Activated naive CD8-positive, alpha-beta T cell (primary cell): ENCODE measurements around the gene ETNPPL.
A peak's percentile ranks its signal among the peaks of the same experiment; 100 is the strongest.

Source experiments
- H3K27ac Mint-ChIP-seq: one replicate; pipeline ENCODE4 v1.8.0; 2021; ENCODE audit warnings: mixed read lengths
- H3K27me3 Mint-ChIP-seq: one replicate; pipeline ENCODE4 v1.8.0; 2021; ENCODE audit warnings: mixed read lengths
- H3K36me3 Mint-ChIP-seq: one replicate; pipeline ENCODE4 v1.8.0; 2021; ENCODE audit warnings: mixed read lengths
- H3K4me1 Mint-ChIP-seq: one replicate; pipeline ENCODE4 v1.8.0; 2021; ENCODE audit warnings: low read depth, mixed read lengths
- H3K4me3 Mint-ChIP-seq: one replicate; pipeline ENCODE4 v1.8.0; 2021; ENCODE audit warnings: mild to moderate bottlenecking, mixed read lengths
- H3K9me3 Mint-ChIP-seq: one replicate; pipeline ENCODE4 v1.8.0; 2021; ENCODE audit warnings: low read depth, mixed read lengths

Gene ETNPPL

GRCh38 chr4:108777388-108777787 lies 14.5 kb upstream of the ETNPPL start:
- no peaks in the 10 kb centered on the region for H3K9me3 Mint-ChIP-seq
- no peak overlapping the region for H3K4me3 Mint-ChIP-seq
- no peaks in the 10 kb centered on the region for H3K4me1 Mint-ChIP-seq
- no peaks in the 10 kb centered on the region for H3K36me3 Mint-ChIP-seq
- H3K27ac Mint-ChIP-seq = no peak overlapping the region
- H3K27me3 Mint-ChIP-seq = peaks cover 12% of the 10 kb centered on the region

DNA sequence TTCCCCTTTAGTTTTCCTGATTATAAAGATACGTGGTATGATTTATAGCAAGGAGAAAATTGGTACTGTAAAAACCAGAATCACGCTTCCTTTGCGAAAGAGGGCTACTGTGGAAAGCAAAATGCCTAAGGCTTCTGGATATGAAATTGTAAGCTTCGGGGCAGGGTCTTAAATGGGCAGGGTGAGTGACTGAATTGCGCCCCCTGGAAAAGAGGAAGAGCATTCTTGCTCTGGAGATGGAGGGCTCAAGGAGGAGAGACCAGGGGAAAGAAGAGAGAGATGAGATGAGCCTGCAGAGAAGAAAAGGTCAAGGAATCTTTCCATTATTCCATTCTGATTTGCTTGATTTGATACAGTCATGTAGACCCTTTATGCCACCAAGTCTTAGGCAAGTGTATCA lies 13.1 kb upstream of the ETNPPL start:
- Mint-ChIP-seq H3K9me3 (no peaks in the 10 kb centered on the region), H3K36me3 (no peaks in the 10 kb centered on the region), H3K27me3 (peaks cover 10% of the 10 kb centered on the region), H3K4me3 (no peak overlapping the region), H3K27ac (no peak overlapping the region), H3K4me1 (no peaks in the 10 kb centered on the region)

GRCh38 chr4:108774809-108775530 lies 12.1 kb upstream of the ETNPPL start:
- Mint-ChIP-seq H3K9me3 (no peaks in the 10 kb centered on the region), H3K4me3 (no peak overlapping the region), H3K27ac (no peak overlapping the region), H3K4me1 (no peaks in the 10 kb centered on the region), H3K36me3 (no peaks in the 10 kb centered on the region), H3K27me3 (peaks cover 9% of the 10 kb centered on the region)

DNA sequence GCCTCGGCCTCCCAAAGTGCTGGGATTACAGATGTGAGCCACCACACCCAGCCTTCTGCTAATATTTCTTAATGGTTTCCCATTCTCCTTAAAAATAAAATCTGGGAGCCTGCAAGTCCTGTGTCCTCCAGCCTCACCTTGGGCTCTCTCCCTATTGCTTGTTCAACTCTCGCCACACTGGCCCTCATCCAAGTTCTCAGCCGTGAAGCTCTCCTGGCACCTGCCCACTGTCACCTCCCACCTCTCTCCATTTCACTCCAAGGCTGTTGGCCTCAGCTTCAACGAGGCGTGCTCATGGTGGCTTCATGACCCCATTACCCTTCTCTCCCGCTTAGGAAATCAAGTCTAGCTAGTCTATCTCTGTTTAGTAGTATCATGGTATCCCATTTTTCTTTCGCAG lies 9.5 kb upstream of the ETNPPL start:
- Mint-ChIP-seq H3K27ac (no peak overlapping the region), H3K36me3 (no peaks in the 10 kb centered on the region), H3K9me3 (no peaks in the 10 kb centered on the region), H3K4me1 (no peaks in the 10 kb centered on the region), H3K27me3 (peaks cover 8% of the 10 kb centered on the region), H3K4me3 (no peak overlapping the region)

- Mint-ChIP-seq H3K27me3 (peaks cover 24% of the 10 kb centered on the region), H3K9me3 (no peaks in the 10 kb centered on the region), H3K36me3 (no peaks in the 10 kb centered on the region), H3K4me3 (no peak overlapping the region), H3K4me1 (peaks cover 10% of the 10 kb centered on the region), H3K27ac (no peak overlapping the region)
These were observed 3.2 kb upstream of the ETNPPL start for GRCh38 chr4:108766058-108766457.

DNA sequence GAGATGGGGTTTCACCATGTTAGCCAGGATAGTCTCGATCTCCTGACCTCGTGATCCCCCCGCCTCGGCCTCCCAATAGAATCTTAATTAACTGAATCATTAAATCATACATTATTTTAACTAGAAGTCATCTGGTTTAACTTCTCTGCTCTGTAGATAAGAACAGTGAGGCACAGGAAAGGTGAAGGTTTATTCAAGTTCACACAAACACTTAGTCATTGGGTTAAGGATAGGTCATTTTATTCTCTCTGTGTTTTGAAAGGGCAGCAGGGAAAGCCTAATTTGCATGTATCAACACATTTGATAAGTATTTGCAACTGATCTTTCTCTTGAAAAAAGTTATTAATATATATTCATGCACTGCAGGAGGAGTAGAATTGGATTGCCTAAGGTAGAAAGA lies 1.1 kb upstream of the ETNPPL start:
- Mint-ChIP-seq H3K4me3 (no peak overlapping the region), H3K27ac (no peak overlapping the region), H3K36me3 (no peaks in the 10 kb centered on the region), H3K27me3 (peaks cover 33% of the 10 kb centered on the region), H3K9me3 (no peaks in the 10 kb centered on the region), H3K4me1 (peaks cover 10% of the 10 kb centered on the region)

DNA sequence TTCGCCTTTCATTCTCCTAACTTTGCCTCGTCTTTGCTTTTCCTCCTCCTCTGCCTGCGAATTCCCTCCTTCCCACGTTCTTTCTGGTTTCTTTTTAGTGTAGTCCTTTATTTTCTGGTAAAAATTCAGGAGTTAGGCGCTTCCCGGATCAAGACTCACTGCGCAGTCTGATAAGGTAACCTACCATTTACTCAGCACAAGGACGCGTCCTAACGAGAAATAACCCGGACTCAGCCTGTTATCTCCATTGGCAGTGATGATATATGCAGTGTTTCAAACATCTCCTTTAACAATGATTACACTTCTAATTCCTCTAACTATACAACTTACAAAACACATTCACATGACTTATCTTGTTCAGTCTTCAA lies 357 bp upstream of the ETNPPL start:
- Mint-ChIP-seq H3K27ac (no peak overlapping the region), H3K36me3 (no peaks in the 10 kb centered on the region), H3K27me3 (peaks cover 35% of the 10 kb centered on the region), H3K9me3 (no peaks in the 10 kb centered on the region), H3K4me1 (peaks cover 10% of the 10 kb centered on the region), H3K4me3 (peak overlapping the region; percentile 93)

GRCh38 chr4:108758498-108758897 lies 4.4 kb downstream of the ETNPPL start:
- Mint-ChIP-seq H3K27ac (no peak overlapping the region), H3K27me3 (peaks cover 26% of the 10 kb centered on the region), H3K36me3 (no peaks in the 10 kb centered on the region), H3K4me3 (no peak overlapping the region), H3K9me3 (no peaks in the 10 kb centered on the region), H3K4me1 (peaks cover 10% of the 10 kb centered on the region)

DNA sequence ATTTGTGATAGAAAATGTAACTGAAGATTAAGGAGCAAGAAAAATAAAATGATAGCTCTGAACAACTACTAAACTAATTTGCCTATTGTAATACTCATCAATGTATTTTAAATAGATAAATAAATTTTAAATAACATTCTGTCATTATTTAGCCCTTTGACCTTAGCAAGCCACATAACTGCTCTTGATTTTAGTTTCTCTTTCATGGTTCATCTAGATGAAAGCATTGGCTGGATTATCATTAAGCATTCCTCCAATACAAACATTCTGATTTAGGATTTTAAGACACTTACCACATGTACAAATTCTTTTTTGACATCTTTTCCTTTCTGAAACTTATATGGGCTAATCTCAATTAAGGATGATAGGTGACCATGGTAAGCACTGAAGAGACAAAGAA lies 8.5 kb downstream of the ETNPPL start:
- no peaks in the 10 kb centered on the region for H3K36me3 Mint-ChIP-seq
- no peaks in the 10 kb centered on the region for H3K9me3 Mint-ChIP-seq
- H3K27me3 Mint-ChIP-seq = peaks cover 3% of the 10 kb centered on the region
- H3K27ac Mint-ChIP-seq = no peak overlapping the region
- H3K4me3 Mint-ChIP-seq = no peak overlapping the region
- no peaks in the 10 kb centered on the region for H3K4me1 Mint-ChIP-seq

DNA sequence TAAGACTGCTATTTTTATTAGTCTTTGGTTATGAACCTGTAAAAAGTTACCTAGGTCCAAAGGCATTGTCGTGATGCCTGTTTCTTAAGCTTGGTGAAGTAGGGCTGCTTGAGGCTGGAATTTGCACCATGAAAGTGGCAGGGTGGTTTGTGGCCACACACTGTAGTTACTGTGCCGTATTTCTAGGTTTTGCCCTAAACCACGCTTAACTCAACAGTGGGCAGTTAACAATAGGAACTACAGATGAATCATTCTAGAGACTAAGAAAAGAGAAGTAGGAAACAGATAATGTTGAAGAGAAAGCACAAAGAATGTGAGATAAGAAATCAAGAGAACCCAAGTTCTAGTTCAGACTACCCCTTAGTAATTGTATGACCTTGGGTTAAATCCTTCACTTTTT lies 11.5 kb downstream of the ETNPPL start:
- H3K27ac Mint-ChIP-seq = no peak overlapping the region
- no peaks in the 10 kb centered on the region for H3K9me3 Mint-ChIP-seq
- H3K4me1 Mint-ChIP-seq = peaks cover 6% of the 10 kb centered on the region
- H3K36me3 Mint-ChIP-seq = no peaks in the 10 kb centered on the region
- H3K4me3 Mint-ChIP-seq = no peak overlapping the region
- no peaks in the 10 kb centered on the region for H3K27me3 Mint-ChIP-seq

- H3K27me3 Mint-ChIP-seq = no peaks in the 10 kb centered on the region
- no peak overlapping the region for H3K27ac Mint-ChIP-seq
- no peaks in the 10 kb centered on the region for H3K36me3 Mint-ChIP-seq
- H3K9me3 Mint-ChIP-seq = no peaks in the 10 kb centered on the region
- H3K4me1 Mint-ChIP-seq = peaks cover 8% of the 10 kb centered on the region
- no peak overlapping the region for H3K4me3 Mint-ChIP-seq
These were observed 13.7 kb downstream of the ETNPPL start for GRCh38 chr4:108749119-108749518.

- Mint-ChIP-seq H3K27ac (no peak overlapping the region), H3K9me3 (no peaks in the 10 kb centered on the region), H3K27me3 (no peaks in the 10 kb centered on the region), H3K4me1 (peaks cover 8% of the 10 kb centered on the region), H3K4me3 (no peak overlapping the region), H3K36me3 (no peaks in the 10 kb centered on the region)
These were observed 16.3 kb downstream of the ETNPPL start for GRCh38 chr4:108746511-108746910.

- no peak overlapping the region for H3K4me3 Mint-ChIP-seq
- no peaks in the 10 kb centered on the region for H3K36me3 Mint-ChIP-seq
- no peaks in the 10 kb centered on the region for H3K9me3 Mint-ChIP-seq
- peaks cover 8% of the 10 kb centered on the region for H3K4me1 Mint-ChIP-seq
- H3K27ac Mint-ChIP-seq = no peak overlapping the region
- H3K27me3 Mint-ChIP-seq = no peaks in the 10 kb centered on the region
These were observed 18.5 kb downstream of the ETNPPL start for GRCh38 chr4:108744307-108744706.

DNA sequence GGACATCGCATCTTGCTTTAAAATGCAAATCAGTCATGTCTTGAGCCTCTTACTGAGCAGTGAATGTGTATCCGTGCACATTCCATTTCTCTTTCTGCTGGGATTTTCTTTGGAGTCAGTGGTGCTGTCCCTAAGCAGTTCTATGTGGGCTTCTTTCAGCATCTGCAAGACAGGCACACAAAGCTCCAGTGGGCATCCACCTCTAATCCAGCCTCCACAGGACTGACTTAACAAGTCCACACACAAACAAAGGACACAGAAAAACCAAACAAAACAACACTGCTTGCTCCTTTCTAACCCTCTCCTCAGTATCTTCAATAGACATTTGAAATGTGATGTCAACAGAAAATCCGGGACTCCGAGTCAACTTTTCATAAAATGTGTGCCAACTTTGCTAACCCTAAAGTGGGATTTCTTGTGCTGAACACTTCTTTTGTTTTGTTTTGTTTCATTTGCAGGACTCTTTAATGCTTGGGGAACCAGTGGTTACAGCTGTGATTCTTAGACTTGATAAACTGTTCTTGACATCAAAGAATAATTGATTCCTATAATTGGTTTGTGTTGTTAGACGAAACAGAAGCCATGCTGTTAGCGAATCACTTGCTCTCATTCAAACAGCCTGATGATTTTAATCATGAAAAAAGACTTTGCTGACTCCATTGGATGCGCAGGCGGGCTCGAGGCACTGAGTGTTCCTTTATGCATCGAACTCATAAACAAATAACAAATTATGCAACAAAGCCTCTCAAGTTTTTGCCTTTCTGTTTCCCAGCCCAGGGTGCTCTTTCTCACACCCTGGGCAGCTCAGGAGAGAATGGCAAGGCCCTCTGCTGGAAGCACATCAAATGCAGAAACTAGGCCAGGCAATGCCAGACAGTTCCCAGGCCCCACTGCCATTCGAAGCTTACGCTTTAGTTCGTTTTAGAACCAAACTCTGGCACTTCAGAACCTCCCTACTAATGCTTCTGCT lies 20.1 kb downstream of the ETNPPL start:
- no peaks in the 10 kb centered on the region for H3K9me3 Mint-ChIP-seq
- H3K36me3 Mint-ChIP-seq = no peaks in the 10 kb centered on the region
- no peak overlapping the region for H3K27ac Mint-ChIP-seq
- no peaks in the 10 kb centered on the region for H3K27me3 Mint-ChIP-seq
- H3K4me3 Mint-ChIP-seq = no peak overlapping the region
- peaks cover 8% of the 10 kb centered on the region for H3K4me1 Mint-ChIP-seq

- H3K27me3 Mint-ChIP-seq = peaks cover 2% of the 10 kb centered on the region
- H3K4me1 Mint-ChIP-seq = no peaks in the 10 kb centered on the region
- no peak overlapping the region for H3K4me3 Mint-ChIP-seq
- no peaks in the 10 kb centered on the region for H3K36me3 Mint-ChIP-seq
- no peaks in the 10 kb centered on the region for H3K9me3 Mint-ChIP-seq
- H3K27ac Mint-ChIP-seq = no peak overlapping the region
These were observed 24.7 kb downstream of the ETNPPL start for GRCh38 chr4:108738003-108738706.
